GM21723 (cell line): ENCODE data around the gene CLDN15.

Source experiments
- ATAC-seq: cut with Tn5 transposase; IDR thresholded peaks from one replicate; pipeline ENCODE4 v1.9.1; 2021; ENCODE audit warnings: mild to moderate bottlenecking, moderate library complexity; ENCODE audit not compliant: unreplicated experiment

Gene CLDN15

GRCh38 chr7:101244375-101245146, 7.0 kb upstream of the CLDN15 start, which contains the start of gene FIS1:
FIS1 (minus strand) TSS chr7:101245081; CDS start chr7:101245004, 77 bp downstream.
- peak; percentile 92 for ATAC-seq

DNA sequence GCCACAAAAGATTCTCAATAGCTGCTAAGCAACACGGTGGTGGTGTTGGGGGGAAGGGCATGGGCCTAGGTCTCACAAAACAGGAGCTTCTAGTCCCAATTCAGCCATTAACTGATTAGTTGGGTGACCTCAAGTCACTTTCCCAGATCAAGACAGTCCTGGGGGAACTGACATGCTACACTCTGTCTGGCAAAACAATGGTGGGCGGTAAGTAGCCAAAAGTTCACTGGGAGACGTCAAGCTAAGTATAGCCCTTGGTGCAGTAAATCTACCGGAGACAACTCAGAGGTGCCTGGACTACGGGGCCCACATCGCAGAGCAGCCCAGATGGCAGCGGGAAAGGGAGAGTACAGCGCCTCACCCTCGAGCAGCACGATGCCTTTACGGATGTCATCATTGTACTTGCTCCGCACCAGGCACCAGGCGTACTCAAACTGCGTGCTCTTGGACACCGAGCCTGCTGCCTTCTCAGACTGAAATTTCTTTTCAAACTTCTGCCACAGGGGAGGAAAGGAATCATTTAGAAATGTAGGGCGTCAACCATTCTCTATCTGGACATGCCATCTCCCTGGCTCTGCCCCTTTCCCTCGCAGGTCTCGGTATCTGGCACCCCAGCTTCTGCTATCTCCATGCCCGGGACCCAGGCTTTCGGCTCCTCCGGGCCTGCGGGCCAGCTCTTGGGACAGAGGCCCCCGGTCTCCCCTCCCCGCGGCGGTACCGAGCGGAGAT, 6.2 kb upstream of the CLDN15 start:
- no peak for ATAC-seq

DNA sequence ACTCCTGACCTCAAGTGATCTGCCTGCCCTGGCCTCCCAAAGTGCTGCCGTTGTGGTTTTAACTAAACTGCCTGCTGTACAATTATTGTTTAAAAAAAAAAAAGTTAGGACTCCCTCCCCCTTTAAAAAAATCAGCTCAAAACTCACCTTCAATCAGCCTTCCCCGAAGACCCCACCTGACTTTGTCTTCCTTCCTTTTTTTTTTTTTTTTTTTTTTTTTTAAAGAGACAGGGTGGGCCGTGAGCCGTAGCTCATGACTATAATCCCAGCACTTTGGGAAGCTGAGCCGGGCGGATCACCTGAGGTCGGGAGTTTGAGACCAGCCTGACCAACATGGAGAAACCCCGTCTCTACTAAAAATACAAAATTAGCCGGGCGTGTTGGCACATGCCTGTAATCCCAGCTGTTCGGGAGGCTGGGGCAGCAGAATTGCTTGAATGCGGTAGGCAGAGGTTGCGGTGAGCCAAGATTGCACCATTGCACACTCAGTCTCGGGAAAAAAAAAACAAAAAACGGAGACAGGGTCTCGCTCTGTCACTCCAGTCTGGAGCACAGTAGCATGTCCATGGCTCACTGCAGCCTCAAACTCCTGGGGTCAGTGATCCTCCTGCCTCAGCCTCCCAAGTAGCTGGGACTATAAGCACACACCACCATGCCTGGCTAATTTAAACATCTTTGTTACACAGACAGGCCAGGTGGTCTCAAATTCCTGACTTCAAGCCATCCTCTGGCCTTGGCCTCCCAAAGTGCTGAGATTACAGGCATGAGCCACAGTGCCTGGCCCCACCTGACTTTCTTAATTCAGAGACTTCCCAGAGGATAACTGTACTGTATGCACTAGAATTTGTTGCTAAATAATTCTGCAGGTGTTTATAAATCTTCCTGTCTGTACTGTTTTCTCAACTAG, 4.1 kb upstream of the CLDN15 start:
- no peak for ATAC-seq

DNA sequence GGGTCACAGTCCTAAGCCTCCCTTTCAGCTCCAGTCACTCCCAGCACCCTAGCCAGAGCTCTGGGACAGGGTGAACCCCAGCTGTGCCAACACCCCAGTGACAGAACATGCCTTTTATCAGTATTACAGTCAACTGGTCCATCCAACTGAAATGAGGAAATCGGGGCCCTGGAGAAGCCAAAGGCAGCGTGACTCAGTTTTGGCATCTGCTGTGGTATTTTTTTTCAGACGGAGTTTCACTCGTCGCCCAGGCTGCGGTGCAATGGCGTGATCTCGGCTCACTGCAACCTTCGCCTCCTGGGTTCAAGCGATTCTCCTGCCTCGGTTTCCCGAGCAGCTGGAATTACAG, 3.4 kb upstream of the CLDN15 start:
- no peak for ATAC-seq

DNA sequence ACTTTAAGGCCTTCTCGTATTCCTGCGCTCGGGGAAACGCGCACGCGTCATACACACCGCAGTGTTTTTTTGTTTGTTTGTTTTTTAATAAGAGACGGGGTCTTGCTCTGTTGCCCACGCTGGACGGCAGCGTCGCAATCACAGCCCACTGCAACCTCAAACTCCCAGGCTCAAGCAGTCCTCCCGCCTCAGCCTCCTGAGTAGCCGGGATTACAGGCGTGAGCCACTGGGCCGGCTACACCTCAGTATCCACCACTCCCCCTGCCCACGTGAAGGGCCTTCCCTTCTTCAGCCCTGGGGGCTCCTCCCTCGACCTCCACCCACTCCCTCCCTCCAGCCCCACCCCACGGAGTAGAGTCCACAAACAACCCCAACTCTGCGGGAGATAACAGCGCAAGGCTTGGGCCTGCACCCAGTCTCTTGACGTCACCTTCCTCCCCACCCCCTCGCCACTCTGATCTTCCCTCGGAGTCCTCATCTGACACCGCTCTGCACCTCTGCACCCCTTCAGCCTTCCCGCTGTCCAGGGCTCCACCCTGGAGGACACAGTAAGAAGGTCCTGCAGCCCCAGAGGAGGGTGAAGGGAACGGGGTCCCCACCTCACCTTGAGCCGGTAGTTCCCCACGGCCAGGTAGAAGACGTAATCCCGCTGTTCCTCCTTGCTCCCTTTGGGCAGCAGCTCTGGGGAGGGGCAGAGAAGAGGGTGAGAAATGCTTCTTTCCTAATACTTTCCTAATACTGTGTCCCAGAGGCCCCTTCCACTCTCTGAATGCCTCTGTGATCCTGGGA, 2.8 kb upstream of the CLDN15 start:
- no peak for ATAC-seq

DNA sequence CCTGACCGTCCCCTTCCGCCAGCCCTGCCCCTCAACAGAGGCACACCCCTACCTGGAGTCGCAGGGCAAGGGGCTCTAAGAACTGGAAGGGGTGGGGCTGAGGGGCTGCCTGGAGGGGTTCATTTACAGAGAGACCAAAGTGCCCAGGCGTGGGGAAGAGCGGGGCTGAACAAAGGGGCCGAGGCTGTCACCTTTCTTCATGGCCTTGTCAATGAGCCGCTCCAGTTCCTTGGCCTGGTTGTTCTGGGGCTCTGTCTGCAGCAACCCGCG, 2.3 kb upstream of the CLDN15 start:
- ATAC-seq: no peak

GRCh38 chr7:101239191-101239950, 1.8 kb upstream of the CLDN15 start:
- no peak for ATAC-seq

- ATAC-seq: no peak
Measured at GRCh38 chr7:101238226-101239182, 902 bp upstream of the CLDN15 start.

GRCh38 chr7:101236292-101236835, 1.2 kb downstream of the CLDN15 start:
- no peak for ATAC-seq

DNA sequence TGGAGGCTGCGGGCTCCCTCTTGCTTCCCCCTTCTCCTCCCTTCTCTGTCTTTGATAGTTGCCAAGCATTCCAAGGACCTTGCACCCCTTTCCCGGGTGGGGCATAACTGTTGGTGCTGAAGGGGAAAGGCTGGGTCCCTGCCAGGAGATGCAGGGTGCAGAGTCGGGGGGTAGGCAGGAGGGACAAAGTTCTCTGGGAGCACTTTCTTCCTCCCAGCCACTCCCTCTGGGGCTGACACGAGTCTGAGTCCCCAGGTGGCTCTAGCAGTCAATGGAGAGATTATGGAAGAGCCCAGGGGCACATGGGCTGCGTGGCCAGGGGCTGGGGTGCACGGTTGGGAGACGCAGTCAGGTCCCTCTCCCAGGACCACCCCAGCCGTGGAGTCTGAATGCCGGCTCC, 2.1 kb downstream of the CLDN15 start:
- ATAC-seq: no peak

DNA sequence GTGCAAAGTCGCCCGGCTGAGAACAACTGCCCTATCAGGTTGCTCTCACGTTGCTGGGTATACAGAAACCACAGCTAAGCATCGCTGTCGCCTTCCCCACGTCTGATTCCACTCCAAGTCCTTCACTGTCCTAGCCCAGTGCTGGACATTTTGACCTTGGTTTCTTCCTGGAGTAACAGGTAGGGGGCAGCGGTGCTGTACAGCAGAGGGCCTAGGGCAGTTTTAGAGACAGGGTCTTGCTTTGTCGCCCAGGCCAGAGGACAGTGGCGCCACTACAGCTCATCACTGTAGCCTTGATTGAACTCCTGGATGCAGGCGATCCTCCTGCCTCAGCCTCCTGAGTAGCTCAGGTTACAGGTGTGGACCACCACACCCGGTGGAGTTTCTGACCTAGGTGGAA, 2.6 kb downstream of the CLDN15 start:
- ATAC-seq: no peak

GRCh38 chr7:101234636-101235035, 3.0 kb downstream of the CLDN15 start:
- no peak for ATAC-seq

GRCh38 chr7:101233907-101234547, 3.6 kb downstream of the CLDN15 start:
- no peak for ATAC-seq

DNA sequence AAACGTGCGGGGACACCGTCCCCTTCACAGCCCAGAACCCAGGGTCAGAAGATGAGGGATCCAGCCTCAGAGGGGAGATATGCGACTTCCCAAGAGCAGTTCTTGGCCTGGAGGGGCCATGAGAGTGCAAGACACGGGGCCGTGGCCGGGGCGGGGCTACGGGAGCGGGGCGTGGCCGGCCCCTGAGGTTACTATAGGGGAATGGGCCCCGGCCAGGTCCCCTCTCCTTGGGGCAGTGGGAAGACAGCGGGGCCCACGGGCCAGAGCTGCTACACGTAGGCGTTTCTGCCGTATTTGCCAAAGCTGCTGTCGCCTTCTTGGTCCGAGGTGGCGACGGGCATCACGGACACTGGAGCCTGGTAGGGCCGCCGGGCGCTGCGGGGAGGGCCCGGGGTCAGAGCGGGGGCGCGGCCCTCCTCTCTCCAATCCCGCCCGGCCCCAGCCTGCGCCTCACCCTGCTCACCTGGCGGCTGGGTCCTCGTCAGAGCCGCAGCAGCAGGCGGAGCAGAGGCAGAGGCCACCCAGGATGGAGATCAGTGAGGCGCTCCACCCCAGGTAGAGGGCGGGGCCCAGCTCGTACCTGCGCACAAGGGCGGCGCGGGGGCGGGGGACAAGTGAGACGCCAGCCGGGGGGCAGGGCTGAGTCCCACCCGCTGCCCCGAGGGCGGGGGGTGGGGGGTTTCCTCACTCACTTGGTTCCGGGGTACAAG, 5.3 kb downstream of the CLDN15 start:
- no peak for ATAC-seq

DNA sequence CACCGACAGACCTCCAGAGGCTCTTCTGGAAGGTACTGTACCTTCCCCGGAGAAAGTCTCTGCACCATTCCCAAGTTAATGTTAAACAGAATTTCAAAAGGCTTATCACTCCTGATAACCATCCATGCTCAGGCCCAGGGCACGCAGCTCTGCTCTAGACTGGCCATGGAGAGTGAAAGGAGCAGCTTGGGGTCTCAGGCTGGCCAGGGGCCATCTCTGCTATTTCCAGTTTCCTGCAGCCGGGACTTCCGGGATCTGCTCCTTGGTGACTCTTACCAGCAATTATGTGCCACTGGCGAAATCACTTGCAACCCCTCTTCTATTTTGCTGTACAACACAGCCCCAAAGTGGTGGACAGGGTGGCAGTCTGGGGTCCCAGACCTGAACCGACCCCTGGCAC, 6.0 kb downstream of the CLDN15 start:
- no peak for ATAC-seq

DNA sequence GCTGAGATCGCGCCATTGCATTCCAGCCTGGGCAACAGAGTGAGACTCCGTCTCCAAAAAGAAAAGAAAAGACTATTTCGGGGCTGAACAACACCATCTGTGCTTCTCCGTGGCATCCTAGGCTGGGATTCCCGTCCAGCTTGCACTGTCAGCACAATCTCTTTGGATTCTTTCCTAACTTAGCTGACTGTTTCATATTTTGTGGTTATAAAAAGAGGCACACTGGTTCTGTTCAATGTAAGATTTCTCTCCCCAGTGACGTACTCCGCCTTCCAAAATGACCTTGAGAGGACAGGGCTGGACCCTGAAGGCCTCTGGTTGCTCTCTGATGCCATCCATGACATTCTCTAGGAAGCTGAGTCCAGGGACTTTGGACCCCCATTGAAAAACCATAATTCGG, 10.9 kb downstream of the CLDN15 start:
- ATAC-seq: no peak

- ATAC-seq: no peak
Measured at GRCh38 chr7:101225650-101226049, 12.0 kb downstream of the CLDN15 start.

GRCh38 chr7:101223528-101223927, 14.1 kb downstream of the CLDN15 start:
- no peak for ATAC-seq
